ENCODE results near the gene ADGRD1. TPM values are rescaled to one million over a fixed set of nuclear protein-coding genes. Genes with fewer than 3 reads are reported as not detected.

The ADGRD1 gene
- total RNA-seq, 1 experiment from 2014 or later: 0.77 TPM

GRCh38 chr12:131164096-131164872 is 210.6 kb downstream of the ADGRD1 start (continued):
- TF ChIP-seq IRF1 (CRISPR knock-in tag; IDR thresholded peaks at IDR 0.05) (no peak), ZNF263 (CRISPR knock-in tag; IDR thresholded peaks at IDR 0.05; ENCODE audit: low read depth) (no peak)

GRCh38 chr12:131166717-131167116 is 213.0 kb downstream of the ADGRD1 start:
- ChIA-PET POLR2A (no interaction called here), CTCF (no interaction called here)
- no peaks in the 10 kb centered on the region; the same call in 1 of the 2 replicates for H3K27me3 Mint-ChIP-seq (ENCODE audit: low read depth)
- H3K36me3 Mint-ChIP-seq: no peaks in the 10 kb centered on the region
- no peak overlapping the region for H3K27ac Mint-ChIP-seq
- TF ChIP-seq ZMAT4 (CRISPR knock-in tag; IDR thresholded peaks at IDR 0.05) (no peak), ZNF138 (CRISPR knock-in tag; conservative IDR thresholded peaks at IDR 0.05) (no peak), CREB1 (CRISPR knock-in tag; IDR thresholded peaks at IDR 0.05) (no peak), ZNF423 (CRISPR knock-in tag; IDR thresholded peaks at IDR 0.05) (no peak), ZBTB21 (CRISPR knock-in tag; IDR thresholded peaks at IDR 0.05; ENCODE audit: borderline replicate concordance) (no peak), FOXP4 (CRISPR knock-in tag; IDR thresholded peaks at IDR 0.05) (no peak), ERG (CRISPR knock-in tag; IDR thresholded peaks at IDR 0.05) (no peak)
- no peaks in the 10 kb centered on the region for H3K9me3 Mint-ChIP-seq
- DNase-seq (ENCODE audit: low spot score) (no peak), ATAC-seq (no peak)
- H3K4me1 Mint-ChIP-seq: no peaks in the 10 kb centered on the region
- no peak overlapping the region for H3K4me3 Mint-ChIP-seq

- H3K9me3 Mint-ChIP-seq: no peaks in the 10 kb centered on the region
- CTCF ChIA-PET: no interaction called here
Measured at GRCh38 chr12:131167334-131167733, 213.6 kb downstream of the ADGRD1 start.

More at GRCh38 chr12:131167334-131167733, 213.6 kb downstream of the ADGRD1 start:
- ATAC-seq: no peak
- no peaks in the 10 kb centered on the region; the same call in 1 of the 2 replicates for H3K27me3 Mint-ChIP-seq (ENCODE audit: low read depth)
- no peaks in the 10 kb centered on the region for H3K36me3 Mint-ChIP-seq
- no peak overlapping the region for H3K4me3 Mint-ChIP-seq
- no peaks in the 10 kb centered on the region for H3K4me1 Mint-ChIP-seq
- no peak for DNase-seq (ENCODE audit: low spot score)
- POLR2A ChIA-PET: no interaction called here
- no peak overlapping the region for H3K27ac Mint-ChIP-seq
- TF ChIP-seq JAZF1 (CRISPR knock-in tag; IDR thresholded peaks at IDR 0.05) (no peak), NR1H2 (CRISPR knock-in tag; IDR thresholded peaks at IDR 0.05) (no peak), RORB (CRISPR knock-in tag; IDR thresholded peaks at IDR 0.05) (no peak), HMGXB4 (CRISPR knock-in tag; IDR thresholded peaks at IDR 0.05) (no peak), TCF7 (CRISPR knock-in tag; IDR thresholded peaks at IDR 0.05; ENCODE audit: low read depth) (no peak), ATF2 (CRISPR knock-in tag; IDR thresholded peaks at IDR 0.05; ENCODE audit: borderline replicate concordance, low read depth) (no peak), MLX (CRISPR knock-in tag; IDR thresholded peaks at IDR 0.05) (no peak), ZMAT4 (CRISPR knock-in tag; IDR thresholded peaks at IDR 0.05) (no peak)

All from WTC11 (cell line).